ENCODE results near the gene SLX4IP. TPM values are rescaled to one million over a fixed set of nuclear protein-coding genes. Genes with fewer than 3 reads are reported as not detected.
A peak's percentile ranks its signal among the peaks of the same experiment; 100 is the strongest.

Gene SLX4IP
- total RNA-seq, 1 experiment from 2014 or later, result 11.1 TPM

DNA sequence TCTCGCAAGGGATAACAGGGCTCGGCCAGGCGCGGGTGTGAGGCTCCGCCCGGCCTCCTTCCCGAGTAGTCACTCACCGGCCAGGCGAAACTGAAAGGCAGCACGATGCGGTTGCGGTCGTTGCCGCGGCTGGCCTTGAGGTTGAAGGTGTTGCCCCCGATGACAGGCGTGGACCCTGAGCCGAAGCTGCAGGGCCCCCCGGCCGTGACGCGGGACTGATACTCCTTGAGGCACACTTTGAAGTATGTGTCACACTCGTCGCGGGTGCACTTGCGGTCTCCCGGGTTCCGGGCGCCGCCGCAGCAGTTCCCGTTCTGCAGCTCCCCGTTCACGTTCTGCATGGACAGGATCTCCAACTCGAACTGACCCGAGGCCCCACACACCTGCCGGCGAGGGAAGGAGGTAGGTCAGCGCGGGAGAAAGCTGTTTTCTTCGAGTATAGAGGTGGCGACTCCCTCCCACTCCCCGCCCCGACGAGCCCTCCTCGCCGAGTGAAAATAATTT, 237.6 kb downstream of the SLX4IP start:
- Histone ChIP-seq H3K4me1 (ENCODE audit: control insufficient read depth in 1 of 2, insufficient read depth in 2 of 2, low read length in 2 of 2) (peaks cover 13 to 26% of the 10 kb centered on the region in 2 experiments), H3K9me2 (ENCODE audit: insufficient read depth) (no peaks in the 10 kb centered on the region), H3K79me2 (ENCODE audit: insufficient read depth, low read length) (peaks cover 32% of the 10 kb centered on the region; the same call in 1 of the 2 replicates), H2AFZ (ENCODE audit: low read depth, low read length, poor library complexity, severe bottlenecking) (no peak overlapping the region), H4K20me1 (ENCODE audit: insufficient read depth) (no peaks in the 10 kb centered on the region), H3K9ac (ENCODE audit: low read length) (peak overlapping the region; percentile 83), H3K4me2 (ENCODE audit: low read length) (peak overlapping the region; percentile 87), H3K36me3 (ENCODE audit: control insufficient read depth in 1 of 2, insufficient read depth in 2 of 2, low read length in 2 of 2) (peaks cover 4 to 11% of the 10 kb centered on the region in 2 experiments; a peak in 3 of 4 replicates), H3K27me3 (ENCODE audit: insufficient read depth, low read length) (no peaks in the 10 kb centered on the region), H3K9me3 (ENCODE audit: control insufficient read depth in 1 of 2, insufficient read depth in 1 of 2, low read depth in 1 of 2, low read length in 2 of 2) (no peaks in the 10 kb centered on the region), H3K27ac (ENCODE audit: low read depth, low read length) (peak overlapping the region; percentile 99), H3K4me3 (replicated peaks in 1 of 2; ENCODE audit: low read depth in 1 of 2, low read length in 2 of 2) (peak overlapping the region; percentile 75 to 90)
- BruUV-seq (replicated peaks), result no TSS peak
- DNase-seq (ENCODE audit: low read depth, low spot score), result no peak
- RAD21 ChIA-PET (ENCODE audit: low non-redundant PET in 1 of 2, low total read pairs in 2 of 2, uncharacterized antibody in 2 of 2, unreplicated experiment in 2 of 2), result interaction anchor here in 1 of 2 experiments (0.6 kb wide), 1 partner anchor 871 kb away, joined by 3 read pairs; no protein-coding TSS in a partner anchor
- CTCF ChIA-PET, result interaction anchor here (0.7 to 2.5 kb wide), 2 partner anchors 62 to 595 kb away, joined by 3 to 7 read pairs; no protein-coding TSS in a partner anchor
- ATAC-seq, result no peak
- POLR2A ChIA-PET, result interaction anchor here (0.7 to 1.9 kb wide), 3 partner anchors 10 to 238 kb away, joined by 4 to 7 read pairs (median 4); partner anchors contain the start of gene MKKS
- TF ChIP-seq FOSL1 (IDR thresholded peaks at IDR 0.05; ENCODE audit: low read depth) (no peak), ELF1 (IDR thresholded peaks at IDR 0.05; ENCODE audit: borderline replicate concordance, low read depth) (no peak), JUND (IDR thresholded peaks at IDR 0.05) (no peak), TCF7L2 (IDR thresholded peaks at IDR 0.05; ENCODE audit: borderline replicate concordance, extremely low read depth, insufficient read depth, insufficient read length) (peak; percentile 67), POLR2AphosphoS5 (IDR thresholded peaks at IDR 0.05; ENCODE audit: low read depth, low read length) (no peak)
- TF ChIP-seq, protein P1, sequence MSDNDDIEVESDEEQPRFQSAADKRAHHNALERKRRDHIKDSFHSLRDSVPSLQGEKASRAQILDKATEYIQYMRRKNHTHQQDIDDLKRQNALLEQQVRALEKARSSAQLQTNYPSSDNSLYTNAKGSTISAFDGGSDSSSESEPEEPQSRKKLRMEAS (IDR thresholded peaks at IDR 0.05), result no peak
- TF ChIP-seq, protein P2, sequence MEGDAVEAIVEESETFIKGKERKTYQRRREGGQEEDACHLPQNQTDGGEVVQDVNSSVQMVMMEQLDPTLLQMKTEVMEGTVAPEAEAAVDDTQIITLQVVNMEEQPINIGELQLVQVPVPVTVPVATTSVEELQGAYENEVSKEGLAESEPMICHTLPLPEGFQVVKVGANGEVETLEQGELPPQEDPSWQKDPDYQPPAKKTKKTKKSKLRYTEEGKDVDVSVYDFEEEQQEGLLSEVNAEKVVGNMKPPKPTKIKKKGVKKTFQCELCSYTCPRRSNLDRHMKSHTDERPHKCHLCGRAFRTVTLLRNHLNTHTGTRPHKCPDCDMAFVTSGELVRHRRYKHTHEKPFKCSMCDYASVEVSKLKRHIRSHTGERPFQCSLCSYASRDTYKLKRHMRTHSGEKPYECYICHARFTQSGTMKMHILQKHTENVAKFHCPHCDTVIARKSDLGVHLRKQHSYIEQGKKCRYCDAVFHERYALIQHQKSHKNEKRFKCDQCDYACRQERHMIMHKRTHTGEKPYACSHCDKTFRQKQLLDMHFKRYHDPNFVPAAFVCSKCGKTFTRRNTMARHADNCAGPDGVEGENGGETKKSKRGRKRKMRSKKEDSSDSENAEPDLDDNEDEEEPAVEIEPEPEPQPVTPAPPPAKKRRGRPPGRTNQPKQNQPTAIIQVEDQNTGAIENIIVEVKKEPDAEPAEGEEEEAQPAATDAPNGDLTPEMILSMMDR (IDR thresholded peaks at IDR 0.05 in 2 of 3, conservative IDR thresholded peaks at IDR 0.05 in 1 of 3; ENCODE audit: borderline replicate concordance in 1 of 3, insufficient read depth in 1 of 3, low read depth in 2 of 3, low read length in 2 of 3), result no peak
- TF ChIP-seq, protein P3, sequence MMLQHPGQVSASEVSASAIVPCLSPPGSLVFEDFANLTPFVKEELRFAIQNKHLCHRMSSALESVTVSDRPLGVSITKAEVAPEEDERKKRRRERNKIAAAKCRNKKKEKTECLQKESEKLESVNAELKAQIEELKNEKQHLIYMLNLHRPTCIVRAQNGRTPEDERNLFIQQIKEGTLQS (IDR thresholded peaks at IDR 0.05), result no peak
- intact Hi-C loops (cut with micrococcal nuclease), result loop anchor here (5.0 to 10.0 kb wide), 4 partner anchors 120 to 870 kb away; partner anchors contain the start of genes MKKS and SLX4IP

All from HCT116 (cell line).